ENCODE data around the gene HOXA11.

Gene HOXA11

DNA sequence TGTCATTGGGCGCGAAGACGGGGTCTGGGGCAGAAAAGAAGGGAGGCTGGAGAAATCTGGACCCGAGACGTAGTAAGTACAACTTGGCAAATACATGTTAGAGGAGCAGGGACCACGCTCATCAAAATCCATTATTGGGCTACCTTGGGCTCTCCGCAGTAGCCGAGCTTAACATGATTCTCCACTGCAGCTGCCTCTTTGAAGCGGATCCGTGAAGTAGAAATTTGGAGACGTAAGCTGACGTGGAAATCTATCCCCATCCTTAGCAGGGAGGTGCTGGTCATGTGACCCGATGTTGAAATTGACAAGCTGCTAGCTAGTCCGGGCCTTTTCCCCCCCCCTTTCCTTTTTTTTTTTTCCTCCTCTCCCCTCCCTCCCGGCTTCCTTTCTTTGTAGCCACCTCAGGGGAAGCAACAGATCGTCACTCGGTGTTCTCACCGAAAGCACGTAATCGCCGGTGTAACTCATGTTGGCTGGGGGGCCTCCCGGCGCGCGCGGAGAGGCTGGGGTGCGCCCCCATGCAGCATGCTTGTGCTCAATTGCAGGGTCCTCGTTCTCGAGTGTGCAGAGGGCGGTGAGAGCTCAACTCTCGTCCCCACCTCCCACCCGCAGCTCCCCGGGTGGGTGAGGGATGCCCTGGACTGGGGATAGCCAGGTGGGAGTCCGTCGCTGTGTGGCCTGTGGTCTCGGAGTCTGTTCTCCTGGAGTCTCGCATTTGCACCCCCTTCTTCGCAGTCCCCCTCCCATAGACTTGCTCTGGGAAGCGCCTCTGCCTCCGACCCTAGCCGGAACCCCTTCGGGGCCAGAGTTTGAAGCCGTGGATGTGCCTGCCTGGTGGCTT lies at the start of gene HOXA11:
HOXA11 (minus strand) TSS at position 220 of the 841 bp plus-strand sequence; CDS start at position 132, 88 bp downstream.
- DNase-seq (ENCODE audit: low spot score): peak; percentile 87

DNA sequence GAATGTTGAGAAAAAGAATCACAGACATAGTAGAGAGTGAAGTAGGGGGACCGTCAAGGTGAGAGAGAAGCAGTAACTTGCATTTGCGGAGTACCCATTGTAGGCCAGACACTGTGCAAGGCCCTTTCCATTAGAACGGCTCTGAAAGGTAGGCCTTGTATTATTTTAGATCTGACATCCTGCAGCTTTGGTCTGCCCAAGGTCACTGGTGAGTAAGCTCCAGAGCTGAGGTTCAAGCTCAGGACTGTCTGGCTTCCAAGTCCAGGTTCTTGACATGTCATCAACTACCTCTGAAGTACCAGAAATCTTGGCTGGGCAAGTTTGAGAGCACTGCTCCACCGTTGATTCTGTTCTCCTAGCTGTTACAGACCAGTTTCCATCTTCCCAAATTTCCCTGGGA lies 44.4 kb upstream of the HOXA11 start:
- no peak for DNase-seq (ENCODE audit: low spot score)

DNA sequence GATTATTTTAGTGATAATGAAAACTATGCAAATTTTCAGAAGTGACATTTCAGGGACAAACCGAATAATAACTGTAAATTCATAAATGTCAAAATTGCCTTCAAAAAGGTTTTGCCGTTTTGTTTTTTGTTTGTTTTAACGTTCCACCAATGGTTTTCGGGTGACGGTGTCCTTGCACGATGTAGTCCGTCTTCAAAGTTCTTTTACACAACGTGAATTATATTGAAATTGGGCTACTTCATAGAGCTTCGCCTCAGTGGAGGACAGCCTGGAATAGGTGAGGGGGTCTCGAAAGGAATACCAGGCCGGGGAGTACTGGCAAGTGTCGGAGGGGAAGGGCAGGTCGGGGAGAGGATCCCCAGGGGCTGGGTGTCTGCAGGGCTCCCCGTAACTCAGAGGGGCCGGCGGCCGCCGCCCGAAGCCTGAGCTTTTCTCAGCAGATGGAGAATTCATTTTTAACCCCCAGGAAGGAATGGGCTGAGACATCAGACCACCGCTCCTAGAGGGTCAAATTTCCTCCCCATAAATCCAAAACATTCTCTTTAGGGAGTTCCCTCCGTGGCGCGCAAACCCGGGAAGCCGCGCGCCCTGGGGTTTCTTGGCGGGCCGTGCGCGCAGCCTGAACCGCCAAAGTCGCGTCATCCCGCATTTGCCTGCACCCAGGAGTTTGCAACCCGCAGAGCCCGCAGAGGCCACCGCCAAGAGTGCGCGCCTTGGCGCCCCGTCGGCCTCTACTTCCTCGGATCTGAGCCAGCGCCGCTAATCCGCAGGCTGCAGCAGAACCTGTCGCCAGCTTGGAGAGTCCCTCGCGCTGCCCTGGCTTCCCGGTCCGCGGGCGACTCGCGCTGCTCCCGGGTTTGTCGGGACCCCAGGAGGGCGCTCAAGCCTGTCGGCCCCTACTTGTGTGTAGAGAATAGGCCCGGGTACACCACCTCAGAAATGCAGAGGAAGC lies 40.2 kb upstream of the HOXA11 start:
- DNase-seq (ENCODE audit: low spot score): no peak

DNA sequence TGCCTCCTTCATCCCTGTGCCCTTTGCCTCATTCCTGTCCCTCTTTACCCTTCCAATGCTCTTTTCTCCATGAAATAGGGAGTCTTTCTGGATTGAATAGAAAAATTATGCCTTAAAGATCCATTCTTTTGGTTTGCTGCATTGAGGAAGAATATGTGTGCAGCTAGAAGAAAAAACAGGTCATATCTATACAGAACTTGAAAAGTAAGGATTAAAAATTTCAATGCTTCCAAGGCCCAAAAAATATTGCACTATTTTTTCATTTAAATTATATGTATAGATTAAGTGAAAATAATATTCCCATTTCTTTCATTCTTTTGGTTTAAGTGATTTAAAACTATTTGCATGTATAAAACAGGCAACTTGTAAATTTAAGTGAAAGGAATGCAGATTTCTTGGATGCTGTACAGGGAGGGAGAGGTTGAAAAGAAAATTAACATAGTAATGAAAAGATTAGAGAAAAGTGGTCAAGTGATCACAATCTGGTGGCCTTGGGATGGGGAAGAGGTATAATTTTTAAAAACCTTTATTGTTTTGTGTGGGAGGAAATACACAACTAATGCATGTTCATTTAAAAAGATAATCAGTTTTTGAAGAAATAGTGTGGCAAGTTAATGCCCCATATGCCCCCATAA lies 39.0 kb upstream of the HOXA11 start:
- no peak for DNase-seq (ENCODE audit: low spot score)

DNA sequence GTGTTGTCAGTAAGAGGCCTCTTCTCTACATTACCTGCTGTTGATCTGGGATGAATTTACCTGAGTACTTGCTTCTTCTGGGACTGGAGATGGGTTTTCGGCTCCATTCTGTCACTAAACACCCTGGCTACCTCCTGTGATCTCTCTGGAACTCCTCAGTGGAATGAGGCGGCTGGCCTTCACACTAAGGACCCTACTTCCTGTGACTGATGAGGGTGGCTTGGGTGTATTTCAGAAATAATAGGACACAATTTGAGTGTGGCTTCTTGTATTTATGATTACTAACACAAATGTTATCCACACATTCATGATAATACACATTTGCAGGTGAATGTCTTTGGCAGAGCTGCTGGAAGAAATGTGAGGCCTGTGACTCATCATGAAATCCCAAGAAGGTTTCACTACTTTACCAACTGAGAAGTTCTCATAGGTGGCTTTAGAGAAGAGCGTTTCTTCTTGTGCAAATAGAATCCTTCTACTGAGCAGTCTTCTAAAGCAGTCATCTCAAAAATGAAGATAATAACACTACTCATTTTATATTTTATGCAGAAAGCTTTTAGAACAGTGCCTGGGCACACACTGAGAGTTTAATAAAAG lies 36.3 kb upstream of the HOXA11 start:
- DNase-seq (ENCODE audit: low spot score): no peak

DNA sequence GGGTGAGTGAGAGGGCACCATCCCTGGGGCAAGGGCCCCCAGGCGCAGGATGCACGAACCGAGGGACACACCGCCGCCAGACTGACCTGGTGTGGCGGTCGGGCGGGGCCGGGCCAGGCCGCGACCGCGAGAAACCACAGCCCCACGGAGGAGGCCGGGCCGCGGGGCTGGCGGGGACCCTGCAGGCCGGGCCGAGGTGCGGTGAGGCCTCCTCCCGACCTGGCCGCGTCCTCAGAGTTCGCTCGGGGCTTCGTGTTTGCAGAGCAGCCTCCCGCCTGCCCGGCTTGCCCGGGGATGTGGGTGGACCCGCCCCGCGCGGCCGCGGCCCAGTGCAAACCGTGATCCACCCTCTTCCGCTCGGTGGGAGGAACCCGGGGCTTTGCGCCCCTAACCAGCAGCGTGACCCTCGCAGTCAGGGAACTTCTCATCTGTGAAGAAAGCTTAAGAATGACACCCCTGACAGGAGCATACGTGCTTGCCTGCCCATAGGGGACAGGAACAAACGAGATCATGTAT lies 35.5 kb upstream of the HOXA11 start:
- no peak for DNase-seq (ENCODE audit: low spot score)

DNA sequence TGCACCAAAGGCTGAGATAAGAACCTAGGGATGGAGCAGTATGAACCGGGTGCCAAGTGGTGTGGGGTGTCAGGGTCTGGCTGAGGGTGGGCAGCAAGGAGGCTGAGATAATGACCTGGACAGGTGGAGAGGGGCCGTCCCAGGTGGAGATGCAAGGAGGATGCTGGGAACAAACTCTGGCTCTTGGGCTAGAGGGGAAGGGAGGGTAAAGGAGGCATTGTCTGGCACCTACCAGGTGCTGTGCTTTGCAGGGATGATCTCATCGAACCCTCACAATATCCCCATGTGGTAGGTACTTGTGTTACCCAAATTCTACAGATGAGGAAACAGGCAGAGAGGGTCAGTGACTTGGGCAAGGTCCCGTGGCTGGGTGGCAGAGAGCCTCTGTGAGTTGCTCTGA lies 34.8 kb upstream of the HOXA11 start:
- no peak for DNase-seq (ENCODE audit: low spot score)

DNA sequence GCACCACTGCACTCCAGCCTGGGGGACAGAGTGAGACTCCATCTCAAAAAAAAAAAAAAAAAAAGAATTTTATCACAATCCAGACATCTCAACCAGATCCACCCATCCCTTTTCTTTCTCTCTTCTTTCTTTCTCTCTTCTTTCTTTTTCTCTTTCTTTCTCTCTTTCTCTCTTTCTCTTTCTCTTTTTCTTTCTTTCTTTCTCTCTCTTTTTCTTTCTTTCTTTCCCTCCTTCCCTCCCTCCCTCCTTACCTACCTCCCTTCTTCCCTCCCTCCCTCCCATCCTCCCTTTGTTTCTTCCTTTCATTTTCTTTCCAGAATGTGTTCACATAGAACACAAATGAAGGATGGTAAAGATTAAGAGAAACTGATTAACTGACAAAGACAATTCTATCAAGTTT lies 32.9 kb upstream of the HOXA11 start:
- no peak for DNase-seq (ENCODE audit: low spot score)

DNA sequence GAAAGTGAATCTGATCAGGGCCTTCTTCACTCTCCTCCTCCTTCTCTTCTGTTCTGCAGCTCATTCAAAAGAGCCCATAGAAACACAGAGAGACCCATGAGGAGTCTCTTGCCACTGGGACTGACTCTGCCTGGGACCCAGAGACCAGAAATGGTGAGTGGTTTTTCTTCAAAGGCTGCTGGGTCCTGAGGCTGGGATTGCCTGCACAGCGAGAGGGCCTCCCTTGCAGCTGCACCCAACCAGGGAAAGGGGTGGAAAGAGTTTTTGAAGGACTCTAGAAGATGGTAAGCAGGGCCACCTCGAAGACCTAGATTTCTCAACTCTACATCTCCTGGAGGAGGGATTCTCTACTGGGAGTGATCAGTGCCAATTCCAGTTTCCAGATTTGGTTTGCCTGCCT lies 30.3 kb upstream of the HOXA11 start:
- DNase-seq (ENCODE audit: low spot score): no peak

DNA sequence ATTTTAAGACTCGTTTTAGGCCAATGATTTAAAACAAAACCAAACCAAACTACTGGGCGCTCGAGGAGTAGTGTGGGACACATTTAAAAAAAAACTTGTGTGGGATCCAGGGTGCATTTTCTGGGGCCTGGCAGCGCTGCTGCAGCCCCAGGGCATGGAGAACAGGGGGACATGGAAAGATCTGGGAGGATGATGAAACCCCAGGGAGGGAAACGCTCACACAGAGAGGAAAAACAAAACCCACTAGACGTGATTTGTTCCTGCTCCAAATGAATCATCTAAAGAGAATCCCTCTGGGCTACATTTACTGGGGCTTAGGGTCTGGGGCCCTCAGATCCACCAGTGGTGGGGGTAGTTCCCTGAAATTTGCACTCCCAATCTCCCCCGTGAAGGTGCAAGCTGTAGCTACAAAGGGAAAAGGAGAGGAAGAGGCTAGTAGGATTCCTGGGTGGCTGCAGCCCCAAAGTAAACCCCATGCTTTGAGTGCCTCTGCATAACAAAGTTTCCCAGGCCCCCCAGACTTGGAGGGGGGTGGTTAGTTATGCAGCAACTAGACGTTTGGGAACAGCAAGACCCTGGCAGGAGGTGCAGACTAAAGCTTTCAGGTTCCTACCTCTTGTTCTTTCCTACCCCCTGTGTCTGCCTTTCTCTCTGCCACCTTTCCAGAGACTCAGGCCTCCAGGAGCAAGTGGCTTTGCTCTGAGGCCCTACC lies 29.4 kb upstream of the HOXA11 start:
- DNase-seq (ENCODE audit: low spot score): no peak

DNA sequence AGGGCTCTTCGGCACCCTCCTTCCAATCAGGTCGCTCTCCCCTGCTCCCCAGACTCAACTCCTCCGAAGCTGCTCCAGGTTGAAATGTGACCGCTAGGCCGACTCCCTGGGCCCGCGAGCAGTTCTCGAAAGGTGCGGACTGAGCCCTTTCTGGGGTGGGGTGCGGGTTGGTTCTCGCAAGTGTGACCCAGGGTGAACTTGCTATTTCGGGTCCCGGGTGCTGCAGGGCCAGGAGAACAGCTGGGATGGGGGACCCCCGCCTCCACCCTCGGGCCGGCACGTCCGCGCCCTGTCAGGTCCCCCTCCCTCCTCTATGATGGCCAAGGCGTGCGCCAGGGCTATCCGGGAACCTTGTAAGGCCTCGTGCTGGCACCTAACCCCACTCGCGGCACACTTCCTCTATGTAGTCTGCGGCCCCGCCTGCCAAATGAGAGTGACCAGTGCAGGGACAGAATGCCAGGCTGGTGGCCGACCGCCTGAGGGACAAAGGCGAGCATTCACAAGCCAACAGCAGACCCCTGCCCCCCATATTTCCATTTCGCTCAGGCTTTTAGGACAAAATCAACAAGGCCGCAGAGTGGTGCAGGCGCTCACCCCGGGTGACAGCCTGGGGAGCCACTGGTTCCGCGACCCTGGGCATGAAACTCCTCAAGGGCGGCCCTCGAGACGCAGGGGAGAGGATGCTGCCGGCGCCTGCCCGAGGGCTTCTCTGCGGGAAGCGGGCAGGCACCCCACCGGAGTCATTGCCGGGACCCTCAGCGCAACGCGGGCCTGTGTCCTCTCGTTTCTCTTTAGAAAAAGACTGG lies 28.6 kb upstream of the HOXA11 start:
- DNase-seq (ENCODE audit: low spot score): no peak

DNA sequence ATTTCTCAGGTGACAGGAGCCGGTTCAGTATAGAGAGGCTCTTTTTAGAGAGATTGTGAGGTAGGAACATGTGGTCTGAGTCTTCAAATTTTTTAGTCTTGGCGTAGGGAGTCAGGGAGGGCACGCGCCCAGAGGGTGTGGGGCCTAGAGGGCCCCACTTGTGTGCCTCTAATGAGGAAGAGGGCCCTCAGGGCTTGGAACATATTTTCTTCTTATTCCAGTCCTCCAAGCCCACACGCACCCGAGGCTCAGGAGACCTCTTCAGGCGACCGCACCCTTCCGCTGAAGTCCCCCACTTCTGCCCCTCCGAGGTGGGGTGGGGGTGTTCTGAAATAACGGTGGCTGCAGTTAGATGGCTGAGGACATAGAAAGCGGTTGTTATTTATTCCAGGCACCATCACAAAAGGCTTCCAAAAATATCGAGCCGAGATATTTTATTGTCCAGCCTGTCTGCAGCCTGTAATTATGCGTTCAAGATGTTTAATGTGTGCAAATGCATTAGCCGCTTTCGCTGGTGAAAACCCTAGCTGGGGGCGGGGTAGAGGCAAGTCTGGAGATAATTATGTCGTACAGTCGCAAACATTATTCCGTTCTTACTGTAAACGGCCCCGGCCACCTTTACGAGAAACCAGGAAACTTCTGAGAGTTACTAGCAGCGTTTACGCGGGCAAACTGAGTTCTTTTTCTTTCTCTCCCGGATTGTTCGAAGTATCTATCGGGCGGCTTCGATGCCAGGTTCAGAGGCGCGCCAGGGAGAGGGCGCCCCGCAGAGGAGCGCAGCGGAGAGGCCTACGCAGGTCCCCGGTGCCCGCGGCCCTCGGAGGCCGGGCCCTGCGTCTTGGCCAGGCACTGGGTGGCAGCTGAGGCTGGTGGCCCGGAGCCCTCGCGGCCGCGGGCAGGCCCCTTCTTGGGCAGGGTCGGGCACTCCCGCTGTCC lies 27.7 kb upstream of the HOXA11 start:
- no peak for DNase-seq (ENCODE audit: low spot score)

DNA sequence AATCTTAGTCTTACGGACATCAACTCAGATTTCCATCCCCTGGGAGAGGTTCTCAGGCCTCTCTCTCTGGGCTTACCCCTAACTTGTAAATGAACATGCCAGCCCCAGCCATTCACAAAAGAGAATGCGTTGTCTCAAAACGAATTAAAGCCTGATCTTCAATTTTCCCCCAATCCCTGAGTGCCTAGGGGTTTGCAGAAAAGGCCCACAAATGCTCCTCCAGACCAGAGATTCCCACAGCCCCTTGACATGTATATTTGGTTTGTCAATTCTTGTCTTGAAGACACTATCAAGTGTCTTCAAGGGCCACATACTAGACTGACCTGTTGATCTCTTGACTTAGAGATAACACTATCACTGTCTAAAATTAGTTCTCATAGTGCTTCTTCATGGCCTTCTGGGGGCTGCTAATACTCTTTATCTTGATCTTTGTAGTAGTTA lies 26.8 kb upstream of the HOXA11 start:
- DNase-seq (ENCODE audit: low spot score): no peak

DNA sequence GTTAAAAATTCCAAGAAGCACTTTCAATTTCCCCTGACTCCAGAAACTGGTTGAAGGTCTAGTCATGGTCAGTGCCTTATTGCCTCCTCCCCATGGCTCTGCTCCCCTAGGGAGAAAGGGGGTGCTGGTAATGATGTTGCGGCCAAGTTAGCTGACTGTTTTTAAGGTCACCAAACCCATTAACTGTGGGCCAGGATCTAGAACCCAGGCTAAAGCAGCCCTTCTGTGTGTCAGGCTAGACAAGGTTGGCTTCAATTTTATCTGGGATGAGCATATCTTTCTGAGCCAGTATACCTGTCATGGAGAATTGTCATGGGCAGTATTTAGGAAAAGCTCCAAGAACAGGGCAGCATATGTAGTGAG lies 26.0 kb upstream of the HOXA11 start:
- DNase-seq (ENCODE audit: low spot score): no peak

DNA sequence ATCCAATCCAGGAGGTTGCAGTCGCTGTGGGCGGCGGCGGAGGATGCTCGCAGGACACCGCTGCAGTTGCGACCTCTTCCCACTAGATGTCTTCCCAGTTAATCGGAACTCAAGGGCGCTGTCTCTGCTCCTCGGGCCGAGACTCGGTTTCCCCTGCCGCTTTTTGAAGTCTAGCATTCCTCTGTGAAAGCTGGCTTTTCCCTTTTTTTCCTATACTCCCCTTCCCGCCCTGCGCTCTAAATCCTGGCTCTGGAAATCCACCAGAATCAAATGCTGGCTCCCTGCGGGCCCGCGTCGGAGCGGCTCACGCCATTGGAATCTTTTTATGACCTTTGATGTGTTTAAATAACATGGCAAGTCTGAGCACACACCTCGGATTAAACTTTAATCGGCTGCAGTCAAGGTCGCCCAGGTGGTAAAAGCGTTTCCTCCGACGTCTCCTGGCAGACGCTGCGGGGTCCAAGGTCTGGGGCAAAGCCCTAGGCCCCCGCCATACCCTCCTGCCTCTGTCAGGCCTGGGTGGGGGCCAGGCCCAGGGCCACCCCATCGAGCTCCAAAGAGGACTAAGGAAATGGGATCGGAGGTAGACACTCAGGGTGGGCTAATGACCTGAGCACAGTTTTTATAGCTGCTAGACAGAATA lies 25.5 kb upstream of the HOXA11 start:
- peak; percentile 48 for DNase-seq (ENCODE audit: low spot score)

DNA sequence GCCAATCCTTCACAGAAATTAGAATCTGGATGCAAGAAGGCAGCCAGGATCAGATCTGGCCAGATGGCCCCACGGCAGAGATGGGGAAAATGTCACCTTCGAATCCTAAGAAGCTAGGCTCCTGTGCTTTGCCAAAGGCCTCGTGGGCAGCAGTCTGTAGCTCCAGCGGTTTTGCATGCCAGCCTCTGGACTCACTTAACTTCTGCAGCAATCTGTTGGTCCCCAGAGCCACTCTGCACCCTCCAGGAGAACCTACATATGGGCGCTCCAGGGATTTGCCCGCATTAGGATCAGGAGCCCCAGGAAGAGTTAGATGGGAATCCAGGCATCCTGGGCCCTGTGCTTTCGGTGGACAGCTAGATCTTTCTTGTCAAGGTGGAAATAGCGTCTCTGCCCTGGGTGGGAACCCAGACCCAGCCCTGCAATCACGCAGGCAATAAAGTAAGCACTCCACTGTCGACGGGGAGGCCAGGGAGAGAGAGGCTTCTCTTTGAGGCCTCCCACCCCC lies 25.0 kb upstream of the HOXA11 start:
- no peak for DNase-seq (ENCODE audit: low spot score)

DNA sequence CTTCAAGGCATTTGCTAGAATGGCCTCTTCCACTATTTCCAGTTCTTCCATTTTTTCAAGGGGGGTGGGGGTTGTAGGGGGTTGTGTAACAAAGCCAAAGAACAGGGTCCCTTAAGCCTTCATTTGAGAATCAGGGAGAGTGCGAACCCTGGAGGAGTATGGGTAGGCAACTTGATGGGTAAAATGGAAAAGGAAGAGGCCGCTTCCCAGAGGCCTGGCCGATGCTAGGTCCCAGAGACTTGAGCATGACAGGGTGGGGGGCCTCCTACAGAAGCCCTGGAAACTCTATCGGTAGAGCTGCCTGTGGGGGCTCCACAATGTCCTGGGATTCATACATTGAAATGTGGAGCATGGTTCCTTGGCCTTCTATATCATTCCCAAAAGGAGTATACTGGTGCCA lies 24.0 kb upstream of the HOXA11 start:
- DNase-seq (ENCODE audit: low spot score): no peak

DNA sequence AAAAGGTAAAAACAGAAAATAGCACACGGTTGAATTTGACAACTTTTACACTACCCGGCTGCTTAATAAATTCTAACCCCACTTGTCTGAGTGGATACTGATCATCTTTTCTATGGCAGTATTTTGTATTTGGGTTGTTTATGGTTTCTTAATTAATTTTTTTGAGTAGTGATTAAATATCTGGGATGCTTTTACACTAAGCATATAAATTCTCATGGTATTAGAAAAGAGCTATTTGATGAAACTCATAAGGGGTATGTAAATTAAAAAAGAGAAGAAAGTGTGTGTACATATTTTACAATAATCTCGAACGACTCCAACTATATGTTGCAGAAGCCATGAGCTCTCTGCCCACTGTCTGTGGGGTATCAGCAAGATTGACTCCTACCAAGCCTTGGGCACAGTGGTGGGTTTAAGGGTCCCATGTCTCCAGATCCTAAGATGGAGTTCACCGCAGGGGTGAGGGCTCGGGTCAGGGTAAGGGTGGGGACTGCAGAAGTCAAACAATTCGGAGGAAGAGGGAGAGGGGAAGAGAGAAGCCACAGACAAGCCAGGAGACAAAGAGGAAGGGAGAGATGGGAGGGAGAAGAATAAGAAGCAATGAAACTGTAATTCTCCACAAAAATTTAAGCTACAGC lies 22.4 kb upstream of the HOXA11 start:
- no peak for DNase-seq (ENCODE audit: low spot score)

All from kidney tubule cell (primary cell).